PC-3 (cell line): ENCODE results near the gene PKDCC.

Experiments
- EZH2 ChIP-seq: fragments of 300-600 bp; sonication (generic); IDR thresholded peaks from one replicate; pipeline ENCODE4 v1.6.1; 2017; ENCODE audit warnings: antibody characterized with exemption, mild to moderate bottlenecking, low read length; ENCODE audit not compliant: unreplicated experiment
- EZH2phosphoT487 ChIP-seq: fragments of 300-600 bp; sonication (generic); IDR thresholded peaks from 2 replicates; pipeline ENCODE4 v1.6.1; 2018; ENCODE audit warnings: mild to moderate bottlenecking, antibody characterized with exemption, low read length, borderline replicate concordance
- TF ChIP-seq, protein P1 (sequence below): fragments of 300-600 bp; sonication (generic); conservative IDR thresholded peaks from 2 replicates; pipeline ENCODE4 v1.5.1; 2017; ENCODE audit warnings: antibody characterized with exemption, low read depth, mild to moderate bottlenecking, low read length

DNA sequence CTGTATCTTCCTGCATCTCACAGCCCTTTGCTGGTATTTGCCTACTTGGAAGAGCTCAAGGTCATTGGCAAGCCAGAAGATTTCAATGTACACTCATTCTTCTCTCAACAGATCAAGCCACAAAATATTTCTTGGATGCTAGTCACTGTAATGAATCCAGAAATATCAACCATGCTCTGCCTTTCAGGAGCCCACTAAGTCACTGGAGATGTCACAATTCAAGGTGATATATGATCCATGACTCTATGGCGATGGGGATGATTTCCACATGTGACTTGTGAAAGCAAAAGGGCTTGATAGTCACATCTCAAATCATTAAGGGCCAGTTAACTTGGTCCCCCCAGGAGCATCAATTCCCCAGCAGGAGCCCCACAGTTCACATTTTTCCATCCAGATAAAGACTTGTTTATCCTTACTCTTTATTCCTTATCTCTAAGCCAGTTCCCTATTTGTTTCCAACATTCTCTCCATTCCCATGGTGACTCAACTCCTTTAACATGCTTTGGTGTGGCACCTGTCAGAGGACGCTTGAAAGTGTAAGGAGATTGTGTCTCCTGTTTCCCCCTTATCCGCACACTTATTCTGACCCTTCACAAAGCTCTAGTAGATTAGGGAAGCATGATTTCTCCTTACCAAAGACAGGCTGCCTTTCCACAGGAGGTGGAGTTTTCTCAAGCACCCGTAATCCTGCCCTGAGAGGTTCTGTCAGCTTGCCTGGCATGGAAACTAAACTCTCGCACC lies 15.8 kb downstream of the PKDCC start:
- TF ChIP-seq, protein P1, sequence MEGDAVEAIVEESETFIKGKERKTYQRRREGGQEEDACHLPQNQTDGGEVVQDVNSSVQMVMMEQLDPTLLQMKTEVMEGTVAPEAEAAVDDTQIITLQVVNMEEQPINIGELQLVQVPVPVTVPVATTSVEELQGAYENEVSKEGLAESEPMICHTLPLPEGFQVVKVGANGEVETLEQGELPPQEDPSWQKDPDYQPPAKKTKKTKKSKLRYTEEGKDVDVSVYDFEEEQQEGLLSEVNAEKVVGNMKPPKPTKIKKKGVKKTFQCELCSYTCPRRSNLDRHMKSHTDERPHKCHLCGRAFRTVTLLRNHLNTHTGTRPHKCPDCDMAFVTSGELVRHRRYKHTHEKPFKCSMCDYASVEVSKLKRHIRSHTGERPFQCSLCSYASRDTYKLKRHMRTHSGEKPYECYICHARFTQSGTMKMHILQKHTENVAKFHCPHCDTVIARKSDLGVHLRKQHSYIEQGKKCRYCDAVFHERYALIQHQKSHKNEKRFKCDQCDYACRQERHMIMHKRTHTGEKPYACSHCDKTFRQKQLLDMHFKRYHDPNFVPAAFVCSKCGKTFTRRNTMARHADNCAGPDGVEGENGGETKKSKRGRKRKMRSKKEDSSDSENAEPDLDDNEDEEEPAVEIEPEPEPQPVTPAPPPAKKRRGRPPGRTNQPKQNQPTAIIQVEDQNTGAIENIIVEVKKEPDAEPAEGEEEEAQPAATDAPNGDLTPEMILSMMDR, result no peak
- TF ChIP-seq EZH2 (no peak), EZH2phosphoT487 (no peak)
